ENCODE results near the gene NDN. TPM values are rescaled to one million over a fixed set of nuclear protein-coding genes. Genes with fewer than 3 reads are reported as not detected.

The NDN gene
- 67.3 and 68.5 TPM in 2 replicates for total RNA-seq

GRCh38 chr15:23687143-23687470, at the start of gene NDN:
Gene NDN (minus strand): TSS chr15:23687305. CDS start chr15:23687217, 88 bp downstream.

GRCh38 chr15:23647421-23648370, 39.4 kb downstream of the NDN start, which contains the start of gene MAGEL2:
Gene MAGEL2 (minus strand): TSS chr15:23647867. CDS start chr15:23647742, 125 bp downstream.

Other genes with a start within 250 kb of the NDN start
- gene GOLGA6L2, start 240.1 kb downstream of the NDN start, total RNA-seq: not detected in 2 replicates
- gene MKRN3, start 121.6 kb downstream of the NDN start, total RNA-seq: 0.85 TPM in 1 of 2 replicates, not detected in the other
- under 0.01 and 0.24 TPM in 2 replicates for gene MAGEL2, start 39.4 kb downstream of the NDN start, total RNA-seq